GM18867 (cell line): ENCODE data around the gene PSMD14.

ENCODE experiments used
- ATAC-seq: cut with Tn5 transposase; IDR thresholded peaks from one replicate; pipeline ENCODE4 v1.9.1; 2021; ENCODE audit warnings: mild to moderate bottlenecking, moderate library complexity; ENCODE audit not compliant: unreplicated experiment

Gene PSMD14

GRCh38 chr2:161418275-161418714 is 110.1 kb downstream of the PSMD14 start:
- ATAC-seq = no peak

- ATAC-seq = no peak
Measured at GRCh38 chr2:161418715-161419637, 110.8 kb downstream of the PSMD14 start.

GRCh38 chr2:161419638-161420190 is 111.5 kb downstream of the PSMD14 start:
- ATAC-seq = no peak

- ATAC-seq = no peak
Measured at GRCh38 chr2:161420406-161421074, 112.3 kb downstream of the PSMD14 start.

DNA sequence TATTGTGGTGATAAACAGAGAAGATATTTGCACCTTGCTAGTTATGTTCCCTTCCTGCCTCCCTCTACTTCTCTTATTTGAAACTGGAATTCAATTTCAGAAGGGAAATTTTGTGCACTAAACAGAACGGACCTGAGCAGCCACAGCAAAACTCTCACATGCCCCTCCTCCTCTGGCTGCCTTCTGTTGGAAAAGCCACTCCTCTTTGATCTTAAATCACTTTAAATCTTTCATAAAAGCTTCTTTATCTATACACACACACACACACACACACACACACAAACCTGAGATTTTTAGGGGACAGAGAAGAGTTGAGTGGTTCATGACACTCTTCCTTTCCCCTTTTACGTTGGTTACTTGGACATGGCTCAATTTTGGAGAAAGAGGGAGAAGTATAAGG is 113.5 kb downstream of the PSMD14 start:
- no peak for ATAC-seq

DNA sequence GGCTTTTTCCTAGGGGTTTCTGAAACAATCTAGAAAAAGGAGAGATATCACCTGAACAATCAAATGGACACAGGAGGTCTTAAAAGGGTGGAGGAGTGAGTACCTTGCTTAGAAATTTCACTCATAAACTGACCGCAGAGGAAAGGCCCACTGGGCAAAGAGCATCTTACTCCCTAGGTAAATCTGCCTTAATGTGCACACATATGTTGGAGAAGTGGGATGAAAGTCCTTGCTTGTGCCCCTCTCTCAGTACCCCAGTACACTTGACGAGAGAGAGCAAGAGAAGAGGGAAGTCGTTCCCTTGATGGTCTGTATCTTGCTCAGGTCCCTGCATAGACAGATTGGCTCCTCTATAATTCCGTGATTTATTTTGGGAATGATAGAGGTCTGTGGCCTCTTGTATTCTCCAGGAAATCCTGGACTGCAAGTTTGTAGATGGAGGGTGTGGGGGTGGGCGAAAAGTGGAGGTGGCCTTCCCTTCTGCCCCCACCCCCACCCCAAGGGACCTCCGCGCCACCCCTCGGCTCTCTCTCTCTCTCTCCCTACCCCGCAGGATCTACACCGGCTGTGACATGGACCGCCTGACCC is 114.7 kb downstream of the PSMD14 start:
- ATAC-seq = no peak

- ATAC-seq = no peak
Measured at GRCh38 chr2:161423421-161424393, 115.5 kb downstream of the PSMD14 start.

GRCh38 chr2:161424394-161424769 is 116.2 kb downstream of the PSMD14 start:
- ATAC-seq = no peak

DNA sequence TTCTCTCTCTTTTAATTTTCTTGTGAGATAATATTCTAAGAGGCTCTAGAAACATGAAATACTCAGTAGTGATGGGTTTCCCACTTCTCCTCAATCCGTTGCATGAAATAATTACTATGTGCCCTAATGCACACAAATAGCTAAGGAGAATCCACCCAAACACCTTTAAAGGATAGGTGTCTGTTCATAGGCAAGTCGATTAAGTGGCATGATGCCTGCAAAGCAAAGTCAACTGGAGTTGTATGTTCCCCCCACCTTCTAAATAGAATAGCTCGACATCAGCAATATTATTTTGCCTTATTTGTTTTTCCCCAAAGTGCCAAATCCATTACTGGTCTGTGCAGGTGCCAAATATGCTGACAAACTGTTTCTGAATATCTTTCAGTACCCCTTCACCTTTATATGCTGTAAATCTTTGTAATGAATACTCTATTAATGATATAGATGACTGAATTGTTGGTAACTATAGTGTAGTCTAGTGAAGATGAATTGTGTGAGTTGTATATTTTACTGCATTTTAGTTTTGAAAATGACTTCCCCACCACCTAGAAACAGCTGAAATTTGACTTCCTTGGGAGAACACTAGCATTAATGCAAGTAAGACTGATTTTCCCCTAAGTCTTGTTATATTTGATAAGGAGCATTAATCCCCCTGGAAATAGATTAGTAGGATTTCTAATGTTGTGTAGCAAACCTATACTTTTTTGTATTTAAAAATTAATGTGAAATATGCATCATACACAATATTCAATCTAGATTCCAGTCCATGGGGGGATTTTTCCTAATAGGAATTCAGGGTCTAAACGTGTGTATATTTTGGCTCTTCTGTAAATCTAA is 116.9 kb downstream of the PSMD14 start:
- no peak for ATAC-seq

- ATAC-seq = no peak
Measured at GRCh38 chr2:161425728-161426454, 117.7 kb downstream of the PSMD14 start.

DNA sequence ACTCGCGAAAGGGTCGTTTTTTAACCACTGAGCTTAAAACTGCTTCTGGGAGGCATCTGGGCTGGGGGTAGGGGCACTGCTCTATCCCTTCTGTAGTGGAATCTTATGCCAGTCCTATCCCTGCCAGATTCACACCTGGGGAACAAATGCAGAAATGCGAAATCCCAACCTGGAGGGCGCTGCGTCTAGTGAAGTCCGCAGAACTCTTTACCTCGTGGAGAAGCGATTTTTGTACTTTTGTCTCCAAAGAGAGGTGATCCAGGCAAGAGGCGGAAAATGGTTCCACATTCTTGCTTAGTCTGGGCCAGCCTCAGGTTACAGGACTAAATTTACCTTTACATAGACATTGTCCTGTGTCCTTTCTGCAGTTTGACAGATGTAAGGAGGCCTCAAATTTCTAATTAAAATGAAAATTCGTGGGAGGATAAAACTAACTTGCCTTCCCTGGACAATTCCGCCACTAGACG is 118.3 kb downstream of the PSMD14 start:
- no peak for ATAC-seq

- no peak for ATAC-seq
Measured at GRCh38 chr2:161426922-161427663, 118.9 kb downstream of the PSMD14 start.

DNA sequence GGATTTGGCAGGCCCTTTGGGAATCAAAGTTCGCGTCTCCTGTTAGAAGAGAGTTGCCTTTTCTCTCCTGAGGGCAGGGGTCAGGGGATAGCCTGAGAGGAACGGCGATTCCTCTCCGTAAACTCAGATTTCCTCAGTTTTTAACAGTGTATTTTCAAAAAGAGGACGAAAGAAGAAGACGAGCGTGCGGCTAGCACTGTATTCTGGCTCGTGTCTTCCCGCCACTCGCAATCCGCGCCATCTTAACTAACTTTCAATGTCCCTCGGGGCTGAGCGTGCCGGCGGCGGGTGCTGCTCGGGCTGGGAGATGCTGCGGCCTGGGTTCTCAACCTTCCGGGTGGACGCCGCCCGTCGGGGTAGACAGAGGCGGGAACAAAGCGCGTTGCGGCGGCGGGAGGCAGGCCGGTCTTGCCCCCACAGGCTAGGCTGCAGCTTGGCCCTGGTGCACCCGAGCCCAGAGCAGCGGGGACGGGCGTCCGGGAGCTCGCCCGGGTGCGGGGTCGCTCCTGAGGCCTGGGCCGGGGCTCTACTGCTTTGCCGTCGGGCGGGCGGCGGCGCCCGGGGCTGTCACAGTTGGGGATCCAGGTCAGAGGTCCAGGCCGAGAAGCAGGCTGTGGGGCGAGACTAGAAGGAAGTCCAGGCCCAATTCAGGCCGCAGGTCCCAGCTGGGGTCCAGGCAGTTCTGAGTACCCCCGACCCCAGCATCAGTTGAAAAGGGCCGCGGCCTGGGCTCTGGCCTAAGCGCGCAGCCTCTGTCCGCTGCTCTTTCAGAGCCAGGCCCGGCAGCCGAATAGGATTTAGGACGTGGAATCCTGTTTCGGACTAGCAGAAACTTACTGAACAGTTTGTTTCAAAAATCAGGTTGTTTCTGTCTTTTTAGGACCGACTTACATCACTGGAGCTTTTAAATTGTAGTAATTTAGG is 119.7 kb downstream of the PSMD14 start:
- ATAC-seq = no peak

- no peak for ATAC-seq
Measured at GRCh38 chr2:161430386-161430785, 122.2 kb downstream of the PSMD14 start.

DNA sequence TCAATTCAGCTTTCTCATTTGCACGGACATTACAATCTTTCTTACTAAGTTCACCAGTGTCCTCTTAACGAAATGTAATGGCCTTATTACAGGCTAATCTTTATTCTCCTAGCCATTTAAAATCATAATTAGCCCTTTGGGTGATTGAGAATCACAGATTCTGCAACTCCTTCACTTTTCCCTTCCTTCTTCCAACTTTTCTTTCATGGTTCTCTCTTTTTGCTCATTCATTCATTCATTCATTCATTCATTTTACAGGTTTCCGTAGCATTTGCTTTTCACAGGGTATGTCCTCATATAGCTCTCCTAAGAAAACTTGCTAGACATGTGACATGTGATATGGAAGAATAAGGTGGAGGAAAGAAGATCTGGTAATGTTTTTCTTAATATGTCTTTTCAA is 123.9 kb downstream of the PSMD14 start:
- no peak for ATAC-seq

- no peak for ATAC-seq
Measured at GRCh38 chr2:161434118-161434517, 125.9 kb downstream of the PSMD14 start.

GRCh38 chr2:161436411-161436810 is 128.2 kb downstream of the PSMD14 start:
- no peak for ATAC-seq
